Mucosa of gallbladder (tissue), 1 donor: ENCODE measurements around the gene KRT6C. TPM values are rescaled to one million over a fixed set of nuclear protein-coding genes. Genes with fewer than 3 reads are reported as not detected.
"Not testable (repeated sequence)": the region's sequence is repeated elsewhere in the genome, so short reads cannot be mapped to it uniquely, and the experiment has no call there.

Experiments used
- DNase-seq: peaks from one replicate; pipeline ENCODE4 v3.0.0-alpha.2; 2020; ENCODE audit warnings: low spot score
- total RNA-seq: library from RNA; stranded (reverse); gene quantifications from one replicate; pipeline ENCODE4 v1.2.1, GENCODE V29; 2021
- donor health status: DM: no; HTN: no; CAD: no.

KRT6C gene
- total RNA-seq: not detected

DNA sequence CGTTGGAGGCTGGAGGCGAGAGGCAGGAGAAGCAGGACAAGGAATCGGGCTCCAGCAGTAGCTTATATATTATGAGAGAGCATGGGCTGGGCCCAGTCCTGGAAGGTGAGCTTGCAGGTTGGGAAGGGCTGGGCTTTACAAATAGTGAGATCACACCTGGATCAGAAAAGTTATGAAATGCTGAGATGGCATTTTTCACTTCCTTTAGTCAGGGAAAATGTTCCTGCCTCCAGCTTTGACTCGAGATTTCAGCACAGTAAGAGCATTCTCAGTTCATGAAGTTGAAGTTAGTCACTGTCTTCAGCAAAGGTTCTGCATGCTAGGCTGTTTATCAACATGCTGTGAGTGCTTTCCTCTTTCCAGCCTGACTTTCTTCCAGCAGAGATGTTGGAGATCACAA is at the start of gene KRT6C:
KRT6C (minus strand) TSS at position 38 of the 400 bp plus-strand sequence. CDS start 68 bp downstream, outside the sequence.
- no peak for DNase-seq

GRCh38 chr12:52522346-52523011 is 48.9 kb upstream of the KRT6C start:
- DNase-seq: peak; percentile 41

DNA sequence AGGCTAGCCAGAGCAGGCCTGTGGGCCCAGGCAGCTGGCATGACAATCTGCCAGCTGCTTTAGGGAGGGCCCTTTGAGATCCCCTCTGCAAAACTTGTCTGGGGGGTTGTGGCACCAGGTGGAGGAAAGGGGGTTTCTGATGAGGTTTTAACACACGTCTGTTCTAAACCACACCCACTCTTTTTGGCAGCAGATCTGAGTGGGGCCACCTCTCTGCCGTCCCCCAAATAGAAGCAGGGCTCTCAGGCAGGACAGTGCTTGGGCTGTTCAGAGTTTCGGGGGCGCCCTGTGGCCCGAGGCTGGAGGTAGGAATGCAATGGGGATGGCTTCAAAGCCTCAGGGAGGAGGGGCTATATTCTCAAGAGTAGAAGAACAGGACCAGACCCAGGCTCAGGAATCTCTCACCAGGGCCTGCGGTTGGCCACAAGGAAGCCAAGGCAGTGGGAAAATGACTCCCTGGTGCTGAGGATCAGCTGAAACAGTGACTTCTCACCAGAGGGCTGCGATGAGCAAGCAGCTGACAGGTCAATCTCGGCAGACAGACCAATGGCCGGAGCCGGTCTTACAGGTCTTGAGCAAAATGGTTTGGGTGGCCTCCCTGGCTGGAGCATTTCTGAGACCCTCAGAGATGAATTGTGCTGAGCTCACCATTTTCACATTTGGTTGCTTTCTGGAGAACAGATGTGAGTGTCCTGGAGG is 48.1 kb upstream of the KRT6C start:
- DNase-seq: peak; percentile 10

DNA sequence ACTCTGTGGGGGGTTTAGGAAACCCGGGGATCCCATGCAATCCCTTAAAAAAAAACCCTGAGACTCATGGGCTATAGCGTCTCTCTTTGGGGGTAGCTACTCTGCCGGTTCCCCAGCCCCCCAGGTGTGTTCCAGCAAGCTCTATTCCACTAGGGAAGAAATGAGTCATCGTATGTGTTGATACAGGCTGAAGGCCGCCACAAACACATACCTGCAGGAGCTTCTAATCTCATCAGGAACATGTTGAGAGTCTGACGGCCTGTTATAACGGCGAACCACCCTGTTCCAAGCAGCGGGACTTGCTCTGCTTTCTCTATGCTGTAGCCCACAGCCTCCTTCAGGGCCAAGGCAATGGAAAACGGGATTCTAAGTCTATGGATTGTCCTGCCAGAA is 47.6 kb upstream of the KRT6C start:
- DNase-seq: peak; percentile 33

DNA sequence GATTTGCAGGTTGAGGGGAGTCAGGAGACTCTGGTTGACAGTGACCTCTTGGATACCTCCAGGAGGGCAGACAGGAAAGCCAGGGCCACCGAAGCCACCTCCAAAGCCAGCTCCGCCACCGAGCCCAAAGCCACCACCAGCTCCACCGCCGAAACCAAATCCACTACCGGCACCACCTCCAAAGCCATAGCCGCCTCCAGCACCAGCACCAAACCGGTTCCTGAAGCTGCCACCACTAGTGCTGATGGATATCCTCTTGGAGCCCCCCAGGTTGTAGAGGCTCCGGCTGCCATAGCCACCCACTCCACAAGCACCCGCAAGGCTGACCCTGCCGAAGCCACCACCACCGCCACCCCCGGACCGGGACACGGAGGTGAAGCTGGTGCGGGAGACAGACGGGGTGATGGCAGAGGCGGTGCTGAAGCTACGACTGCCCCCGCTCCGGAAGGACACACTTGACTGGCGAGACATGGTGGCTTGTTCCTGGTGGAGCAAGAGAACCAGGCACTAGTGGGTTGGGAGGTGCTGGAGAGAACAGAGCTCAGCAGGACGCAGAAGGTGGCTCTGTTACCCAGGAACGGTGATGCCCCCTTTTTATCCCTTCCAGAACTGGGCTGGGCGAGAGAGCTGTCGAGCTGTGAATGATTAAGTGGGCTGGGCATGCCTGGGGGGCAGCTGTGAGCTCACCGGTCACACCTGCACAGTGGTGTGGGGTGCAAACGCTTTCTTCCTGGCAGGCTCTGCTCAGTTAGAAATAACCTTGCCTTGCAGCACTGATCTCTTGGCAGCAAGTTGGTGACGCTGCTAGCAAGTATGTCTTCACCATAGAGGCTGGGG is 46.4 kb upstream of the KRT6C start, which contains the start of gene KRT5:
KRT5 (minus strand) TSS at position 569 of the 837 bp plus-strand sequence; CDS start at position 471, 98 bp downstream.
- peak; percentile 8 for DNase-seq

DNA sequence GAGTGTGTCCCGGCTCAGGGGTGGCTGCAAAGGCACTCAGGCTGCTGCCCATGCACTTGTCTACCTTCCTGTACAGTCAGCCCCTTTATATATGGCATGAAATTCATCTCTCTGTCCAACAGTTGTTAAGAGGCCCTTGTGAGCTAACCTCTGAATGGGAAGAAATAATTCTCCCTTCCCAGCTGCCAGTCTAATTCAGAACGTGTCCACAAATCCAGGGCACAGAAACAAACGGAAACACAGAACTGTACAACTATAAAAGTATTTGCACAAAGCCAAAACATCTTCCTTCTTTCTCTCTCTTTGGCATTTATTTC is 45.7 kb upstream of the KRT6C start:
- peak; percentile 6 for DNase-seq

- peak; percentile 6 for DNase-seq
These were observed 45.2 kb upstream of the KRT6C start for GRCh38 chr12:52518574-52519386.

DNA sequence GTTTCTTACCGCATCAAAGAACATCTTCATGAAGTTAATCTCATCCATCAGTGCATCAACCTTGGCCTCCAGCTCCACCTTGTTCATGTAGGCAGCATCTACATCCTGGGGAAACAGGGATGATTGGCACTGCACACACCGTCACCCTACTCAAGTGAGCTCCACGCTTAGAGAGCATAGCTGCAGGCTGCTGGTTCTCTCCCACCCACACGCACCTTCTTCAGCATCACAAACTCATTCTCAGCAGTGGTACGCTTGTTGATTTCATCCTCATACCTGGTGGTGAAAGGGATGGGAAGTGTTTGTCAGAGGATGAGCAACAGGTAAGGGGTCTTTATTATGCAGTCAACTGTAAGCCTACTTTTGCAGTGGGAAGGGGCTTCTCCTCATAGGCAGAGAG is 44.3 kb upstream of the KRT6C start:
- peak; percentile 0 for DNase-seq

- DNase-seq: peak; percentile 5
These were observed 43.6 kb upstream of the KRT6C start for GRCh38 chr12:52517005-52517835.

DNA sequence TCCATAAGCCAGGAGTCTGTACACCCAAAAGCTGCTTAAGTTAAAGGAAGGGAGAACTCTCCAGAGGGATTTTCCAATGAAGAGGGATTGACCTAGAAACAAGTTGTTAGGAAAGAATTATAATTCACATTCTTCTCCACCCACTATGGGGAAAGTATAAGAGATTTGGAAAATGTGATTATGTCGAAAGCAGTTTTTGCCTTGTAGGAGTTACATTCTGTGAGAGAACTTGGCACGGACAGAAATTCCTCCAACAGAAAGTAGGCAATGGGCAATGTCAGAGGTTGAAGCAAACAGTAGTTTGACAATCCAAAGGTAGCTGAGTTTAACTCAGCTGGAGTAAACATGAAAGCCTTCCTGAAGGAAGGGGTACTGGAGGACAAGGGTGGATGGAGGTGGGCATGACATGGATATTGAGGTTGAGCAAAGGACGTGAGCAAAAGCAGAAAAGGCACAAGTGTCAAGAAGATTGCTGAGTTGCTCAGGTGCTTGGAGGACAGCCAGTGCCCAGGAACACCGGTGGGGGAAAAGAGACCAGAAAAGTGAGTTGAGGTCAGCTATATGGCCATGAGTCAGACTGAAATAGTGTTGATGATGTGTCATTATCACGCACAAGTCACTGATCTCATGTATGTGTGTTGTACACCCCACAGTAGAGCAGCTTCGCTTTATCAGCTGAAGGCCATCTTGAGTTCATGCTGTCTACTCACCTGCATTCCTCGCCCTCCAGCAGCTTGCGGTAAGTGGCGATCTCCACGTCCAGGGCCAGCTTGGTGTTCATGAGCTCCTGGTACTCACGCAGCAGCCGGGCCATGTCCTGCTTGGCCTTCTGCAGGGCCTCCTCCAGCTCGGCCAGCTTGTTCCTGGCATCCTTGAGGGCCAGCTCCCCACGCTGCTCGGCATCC is 42.6 kb upstream of the KRT6C start:
- DNase-seq: peak; percentile 6

DNA sequence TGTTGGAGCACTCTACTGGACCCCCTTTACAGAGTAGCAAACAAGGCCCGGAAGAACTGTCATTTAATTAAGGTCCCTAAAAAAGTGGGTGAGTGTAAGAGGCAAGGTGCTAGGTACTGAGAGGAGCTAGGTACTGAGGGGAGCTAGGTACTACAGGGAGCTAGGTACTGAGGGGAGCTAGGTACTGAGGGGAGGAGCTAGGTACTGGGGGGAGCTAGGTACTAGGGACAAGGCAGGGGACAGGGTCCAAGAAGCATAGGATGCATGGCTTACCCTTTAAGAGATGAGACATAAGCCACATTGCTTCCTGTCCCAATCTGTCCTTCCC is 41.7 kb upstream of the KRT6C start:
- DNase-seq: no peak

GRCh38 chr12:52514471-52515318 is 41.1 kb upstream of the KRT6C start:
- peak; percentile 4 for DNase-seq

GRCh38 chr12:52513736-52514135 is 40.1 kb upstream of the KRT6C start:
- DNase-seq: no peak

DNA sequence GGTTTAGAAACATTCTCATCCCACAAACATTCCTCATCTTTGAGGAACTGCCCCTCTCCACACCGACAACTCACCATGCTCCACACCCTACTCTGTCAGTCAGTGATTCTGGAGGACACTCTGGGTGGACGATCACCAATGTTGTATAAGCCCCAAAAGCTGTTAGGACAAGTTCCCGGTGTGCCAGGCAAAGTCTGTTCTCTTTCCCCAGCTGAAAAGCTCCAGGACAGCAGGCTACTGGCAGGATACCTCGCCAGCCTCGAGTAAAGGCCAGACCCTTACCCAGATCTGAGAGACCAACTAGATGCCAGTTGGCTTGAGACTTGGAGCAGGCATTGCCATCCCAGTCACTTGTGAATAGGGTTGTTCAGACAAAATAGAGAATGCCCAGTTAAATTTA is 34.6 kb upstream of the KRT6C start:
- DNase-seq: peak; percentile 5

DNA sequence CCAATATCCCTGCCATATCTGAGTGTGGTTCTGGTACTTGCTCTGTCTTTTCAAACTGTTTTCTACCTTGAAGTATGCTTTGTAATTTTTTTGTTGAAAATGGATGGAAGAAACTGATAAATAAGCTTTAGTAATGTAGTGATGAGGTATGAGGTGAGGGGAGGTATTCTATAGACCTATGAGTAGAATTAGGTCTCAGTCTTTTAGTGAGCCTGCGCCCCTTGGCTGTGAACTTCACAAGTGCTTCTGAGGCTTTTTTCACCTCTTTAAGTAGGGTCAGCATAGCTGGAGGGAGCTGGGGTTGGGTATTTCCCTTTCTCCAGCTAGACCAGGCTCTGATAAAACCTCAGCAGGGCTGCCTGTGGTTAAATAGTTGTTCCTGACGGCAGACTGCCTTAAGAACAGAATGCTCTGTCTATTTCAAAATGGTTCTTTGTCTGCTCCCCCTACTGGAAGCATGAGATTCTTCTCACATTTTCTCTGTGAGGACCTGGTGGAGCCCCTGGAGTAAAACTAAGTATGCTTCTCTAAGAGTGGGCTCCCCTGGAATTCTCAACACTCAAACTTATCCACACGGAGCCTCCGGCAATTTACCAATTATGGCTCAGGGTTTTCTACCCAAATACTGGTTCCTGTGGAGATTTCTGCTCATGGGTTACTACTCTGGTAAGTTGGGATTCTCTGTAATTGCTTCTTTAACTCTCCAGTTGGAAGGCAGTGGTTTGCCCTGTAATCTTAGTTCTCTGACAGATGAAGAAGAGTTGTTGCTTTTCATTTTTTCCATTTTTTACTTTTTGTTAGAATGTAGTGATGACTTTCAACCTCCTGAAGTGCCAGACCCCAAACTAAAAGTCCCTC is 33.5 kb upstream of the KRT6C start:
- DNase-seq: peak; percentile 16

DNA sequence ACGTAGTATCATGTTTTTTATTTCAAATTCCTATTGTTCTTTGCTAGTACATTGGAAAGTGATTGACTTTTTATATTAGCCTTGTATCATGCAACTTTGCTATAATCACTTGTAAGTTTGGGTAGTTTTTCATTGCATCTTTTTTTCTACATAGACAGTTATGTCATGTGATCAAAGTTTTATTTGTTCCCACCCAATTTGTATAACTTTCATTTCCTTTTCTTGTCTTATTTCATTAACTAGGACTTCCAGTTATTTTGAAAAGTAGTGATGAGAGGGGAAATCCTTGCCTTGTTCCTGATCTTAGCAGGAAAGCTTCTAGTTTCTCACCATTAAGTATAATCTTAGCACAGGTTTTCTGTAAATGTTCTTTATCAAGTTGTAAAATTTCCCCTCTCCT is 29.3 kb upstream of the KRT6C start:
- DNase-seq: no peak

DNA sequence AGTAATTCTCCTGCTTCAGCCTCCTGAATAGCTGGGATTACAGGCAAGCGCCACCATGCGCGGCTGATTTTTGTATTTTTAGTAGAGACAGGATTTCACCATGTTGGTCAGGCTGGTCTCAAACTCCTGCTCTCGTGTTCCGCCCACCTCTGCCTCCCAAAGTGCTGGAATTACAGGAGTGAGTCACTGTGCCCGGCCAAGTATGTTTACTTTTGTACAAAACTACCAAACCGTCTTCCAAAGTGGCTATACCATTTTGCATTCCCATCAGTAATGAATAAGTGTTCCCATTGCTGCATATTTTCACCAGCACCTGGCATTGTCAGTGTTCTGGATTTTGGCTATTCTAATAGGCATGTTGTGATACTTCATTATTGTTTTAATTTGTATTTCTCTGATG is 27.9 kb upstream of the KRT6C start:
- no peak for DNase-seq

- not testable (repeated sequence) for DNase-seq
These were observed 27.0 kb upstream of the KRT6C start for GRCh38 chr12:52500574-52500973.
